Measurements from ENCODE around the gene PTCD2.
"Not testable (repeated sequence)": the region's sequence is repeated elsewhere in the genome, so short reads cannot be mapped to it uniquely, and the experiment has no call there.

PTCD2 gene

GRCh38 chr5:72298136-72298535 lies 22.0 kb upstream of the PTCD2 start:
- DNase-seq: not testable (repeated sequence)

GRCh38 chr5:72298711-72299110 lies 21.5 kb upstream of the PTCD2 start:
- no peak for DNase-seq

- no peak for DNase-seq
These were observed 19.4 kb upstream of the PTCD2 start for GRCh38 chr5:72300590-72301339.

GRCh38 chr5:72301557-72301956 lies 18.6 kb upstream of the PTCD2 start:
- peak; percentile 86 for DNase-seq

- no peak for DNase-seq
These were observed 18.0 kb upstream of the PTCD2 start for GRCh38 chr5:72302171-72302570.

- no peak for DNase-seq
These were observed 14.7 kb upstream of the PTCD2 start for GRCh38 chr5:72305194-72306142.

- no peak for DNase-seq
These were observed 12.6 kb upstream of the PTCD2 start for GRCh38 chr5:72307573-72307967.

- DNase-seq: peak; percentile 96
These were observed 12.0 kb upstream of the PTCD2 start for GRCh38 chr5:72307968-72308852.

- DNase-seq: no peak
These were observed 11.4 kb upstream of the PTCD2 start for GRCh38 chr5:72308853-72309191.

GRCh38 chr5:72313141-72313540 lies 7.0 kb upstream of the PTCD2 start:
- DNase-seq: no peak

- DNase-seq: peak; percentile 42
These were observed 5.5 kb upstream of the PTCD2 start for GRCh38 chr5:72314571-72315172.

GRCh38 chr5:72319435-72319975 lies 668 bp upstream of the PTCD2 start:
- not testable (repeated sequence) for DNase-seq

GRCh38 chr5:72324189-72324825 lies 4.1 kb downstream of the PTCD2 start:
- no peak for DNase-seq

- DNase-seq: peak; percentile 26
These were observed 5.6 kb downstream of the PTCD2 start for GRCh38 chr5:72325566-72326305.

- peak; percentile 71 for DNase-seq
These were observed 6.1 kb downstream of the PTCD2 start for GRCh38 chr5:72326306-72326649.

GRCh38 chr5:72328172-72328571 lies 8.0 kb downstream of the PTCD2 start:
- peak; percentile 99 for DNase-seq

GRCh38 chr5:72330712-72331111 lies 10.5 kb downstream of the PTCD2 start:
- no peak for DNase-seq

- DNase-seq: no peak
These were observed 17.0 kb downstream of the PTCD2 start for GRCh38 chr5:72337159-72337558.

GRCh38 chr5:72338689-72339209 lies 18.6 kb downstream of the PTCD2 start:
- no peak for DNase-seq

GRCh38 chr5:72346398-72346797 lies 26.2 kb downstream of the PTCD2 start:
- DNase-seq: no peak

- no peak for DNase-seq
These were observed 27.7 kb downstream of the PTCD2 start for GRCh38 chr5:72347801-72348308.

Measured in NCI-H446 treated with DMSO at 0.1 percent for 48 hours (cell line).